GM12878 (cell line): ENCODE measurements around the gene ARHGAP9. TPM values are rescaled to one million over a fixed set of nuclear protein-coding genes. Genes with fewer than 3 reads are reported as not detected.
"Not testable (repeated sequence)": the region's sequence is repeated elsewhere in the genome, so short reads cannot be mapped to it uniquely, and the experiment has no call there.

Source experiments
- ATAC-seq: fragments of 200-7000 bp; cut with Tn5 transposase; 3 replicates; pipeline ENCODE4 v1.9.1; 2020; ENCODE audit warnings: mild to moderate bottlenecking, moderate library complexity
- BruUV-seq: library from RNA; stranded (reverse); fragments of 400-500 nt; replicated peaks from 2 replicates; lab custom pipeline; 2021; lab: Mats Ljungman, UMichigan
- CTCF ChIA-PET: fragments of 300-600 bp; sonication (Branson Sonifier 250); formaldehyde crosslinking; extraction: SDS; loops from one replicate; lab custom pipeline; 2021; ENCODE audit warnings: inconsistent platforms; lab: Yijun Ruan, JAX
- POLR2A ChIA-PET: fragments of 350-600 bp; formaldehyde crosslinking; extraction: SDS; loops from one replicate; lab custom pipeline; 2021; ENCODE audit warnings: inconsistent platforms; lab: Charles Lee
- RAD21 ChIA-PET: fragments of 300-600 bp; sonication (Branson Sonifier 250); formaldehyde crosslinking; loops from one replicate; lab custom pipeline; 2023; ENCODE audit warnings: antibody characterized with exemption; ENCODE audit not compliant: unreplicated experiment; lab: Charles Lee
- SMC1A ChIA-PET: fragments of 300-600 bp; sonication (Branson Sonifier 250); formaldehyde crosslinking; loops from one replicate; lab custom pipeline; 2023; ENCODE audit not compliant: unreplicated experiment, uncharacterized antibody; lab: Charles Lee
- DNase-seq: peaks from one replicate; pipeline ENCODE4 v3.0.0-alpha.2; 2011; ENCODE audit warnings: low read depth, low spot score
- FAIRE-seq: peaks from 3 replicates; lab custom pipeline; 2011; peaks lifted over from hg19 to GRCh38; lab: Jason Lieb, UNC
- H2AFZ ChIP-seq: 2 replicates; pipeline ENCODE4 v1.6.0; 2011; ENCODE audit warnings: low read depth, low read length, control low read depth; ENCODE audit not compliant: control insufficient read depth
- H3K27ac ChIP-seq: 2 replicates; pipeline ENCODE4 v1.5.1; 2011; ENCODE audit warnings: control low read depth; ENCODE audit not compliant: control insufficient read depth, insufficient read depth
- H3K27me3 ChIP-seq, 2 experiments: replicated peaks in 1 of 2; 2 replicates each; pipeline versions ENCODE4 v1.6.0 to v1.6.1; 2011; ENCODE audit warnings: low read length in 1 of 2; ENCODE audit not compliant: control insufficient read depth in 2 of 2, insufficient read depth in 2 of 2
- H3K36me3 ChIP-seq, 2 experiments: 2 replicates each; pipeline ENCODE4 v1.5.1; 2011; ENCODE audit warnings: low read length in 1 of 2; ENCODE audit not compliant: control insufficient read depth in 2 of 2, insufficient read depth in 2 of 2
- H3K4me1 ChIP-seq: 2 replicates; pipeline ENCODE4 v1.6.1; 2011; ENCODE audit warnings: mild to moderate bottlenecking, low read length, moderate library complexity, mixed read lengths; ENCODE audit not compliant: control insufficient read depth, insufficient read depth
- H3K4me2 ChIP-seq: 2 replicates; pipeline ENCODE4 v1.6.0; 2011; ENCODE audit warnings: control low read depth; ENCODE audit not compliant: control insufficient read depth, insufficient read depth
- H3K4me3 ChIP-seq: fragments of 200-600 bp; sonication (generic); 2 replicates; pipeline ENCODE4 v1.5.1; 2016
- H3K79me2 ChIP-seq: 2 replicates; pipeline ENCODE4 v1.6.0; 2011; ENCODE audit warnings: low read length; ENCODE audit not compliant: control insufficient read depth, insufficient read depth
- H3K9ac ChIP-seq: 2 replicates; pipeline ENCODE4 v1.8.0; 2011; ENCODE audit warnings: low read length, control low read depth, mixed read lengths; ENCODE audit not compliant: control insufficient read depth, insufficient read depth
- H3K9me3 ChIP-seq: replicated peaks from 3 replicates; pipeline ENCODE4 v1.5.1; 2011; ENCODE audit warnings: mild to moderate bottlenecking, low read length; ENCODE audit not compliant: control insufficient read depth, insufficient read depth
- H4K20me1 ChIP-seq: 2 replicates; pipeline ENCODE4 v1.6.0; 2011; ENCODE audit not compliant: control insufficient read depth, insufficient read depth
- WGBS: methylation state at CpG from one replicate; pipeline ENCODE4 v1.1.6; 2016; ENCODE audit warnings: low lambda C conversion rate; ENCODE audit not compliant: insufficient replicate concordance, insufficient coverage; ENCODE audit errors: missing lambda C conversion rate; 5-methylcytosine and 5-hydroxymethylcytosine counted together
- in situ Hi-C: fragments of 300-500 bp; cut with MboI; formaldehyde crosslinking; loops from 9 replicates; pipeline ENCODE4 v1.14.3; 2018; ENCODE audit warnings: mixed read lengths
- intact Hi-C: fragments of 100-400 bp; cut with micrococcal nuclease; formaldehyde crosslinking; loops from one replicate; pipeline ENCODE4 v1.14.2; 2022; ENCODE audit not compliant: unreplicated experiment
- polyA plus RNA-seq, 11 experiments: library from polyadenylated mRNA; depleted of rRNA in 4 of 11; unstranded in 6 of 11; stranded (reverse) in 5 of 11; fragments of >200 nt; fragmentation: Nextera tagmentation in 4 of 11; fragmentation: Illumina TruSeq in 1 of 11; extraction: Ambion mirVana in 4 of 11; extraction: Trizol in 1 of 11; gene quantifications; 1 replicate in 1 of 11; 2 replicates in 10 of 11; pipeline versions ENCODE4 v1.2.1 to v1.2.3, GENCODE V29; 2011 to 2016; ENCODE audit warnings: inconsistent platforms in 2 of 11, missing spikeins in 2 of 11, low read depth in 1 of 11
- total RNA-seq, 4 experiments: library from RNA; depleted of rRNA in 3 of 4; stranded (reverse); fragments of >200 nt in 3 of 4; fragmentation: Illumina TruSeq in 1 of 4; extraction: Trizol in 1 of 4; gene quantifications; 2 replicates each; pipeline versions ENCODE4 v1.2.1 to v1.2.3, GENCODE V29; 2013 to 2021

The ARHGAP9 gene
- total and polyA plus RNA-seq, 10 of the 15 experiments (the other 5 are each of a cell fraction or from before 2014, with no cell fraction given), result 19.5 to 102 (median 76.8) TPM

GRCh38 chr12:57507796-57508195, 28.1 kb upstream of the ARHGAP9 start:
- H2AFZ ChIP-seq, ATAC-seq, DNase-seq, H3K4me2 ChIP-seq, FAIRE-seq, CTCF ChIA-PET, H3K9me3 ChIP-seq, H3K27ac ChIP-seq, H3K9ac ChIP-seq, in situ Hi-C loops, RAD21 ChIA-PET, BruUV-seq, intact Hi-C loops, H3K4me1 ChIP-seq, H3K27me3 ChIP-seq, H3K4me3 ChIP-seq, SMC1A ChIA-PET, H4K20me1 ChIP-seq, POLR2A ChIA-PET, H3K79me2 ChIP-seq: not testable (repeated sequence)
- 97% methylated on average over 14 of the region's 28 CpGs for WGBS
- H3K36me3 ChIP-seq, result peaks cover 18 to 36% of the 10 kb centered on the region in 2 experiments

- H4K20me1 ChIP-seq, FAIRE-seq, ATAC-seq, H3K4me1 ChIP-seq, H3K4me3 ChIP-seq, intact Hi-C loops, H3K9me3 ChIP-seq, H3K9ac ChIP-seq, DNase-seq, H3K79me2 ChIP-seq, BruUV-seq, H3K27me3 ChIP-seq, CTCF ChIA-PET, H3K4me2 ChIP-seq, H2AFZ ChIP-seq, in situ Hi-C loops, H3K27ac ChIP-seq, RAD21 ChIA-PET, SMC1A ChIA-PET: not testable (repeated sequence)
- POLR2A ChIA-PET, result interaction anchor here (1.0 kb wide), 1 partner anchor 9 kb away, joined by 3 read pairs; no protein-coding TSS in a partner anchor
- peaks cover 9 to 26% of the 10 kb centered on the region in 2 experiments for H3K36me3 ChIP-seq
- 98% methylated on average over 3 of the region's 4 CpGs for WGBS
Measured at GRCh38 chr12:57506541-57506940, 26.9 kb upstream of the ARHGAP9 start.

- H3K27ac ChIP-seq, H3K79me2 ChIP-seq, CTCF ChIA-PET, DNase-seq, in situ Hi-C loops, intact Hi-C loops, H3K4me3 ChIP-seq, ATAC-seq, H2AFZ ChIP-seq, RAD21 ChIA-PET, H3K9me3 ChIP-seq, FAIRE-seq, H4K20me1 ChIP-seq, H3K4me1 ChIP-seq, H3K4me2 ChIP-seq, H3K27me3 ChIP-seq, H3K9ac ChIP-seq, BruUV-seq: not testable (repeated sequence)
- ChIA-PET POLR2A (interaction anchor here (0.7 to 0.9 kb wide), 2 partner anchors 26 to 38 kb away, joined by 3 to 5 read pairs; no protein-coding TSS in a partner anchor), SMC1A (interaction anchor here (0.8 kb wide), 1 partner anchor 11 kb away, joined by 3 read pairs; no protein-coding TSS in a partner anchor)
- peaks cover 16 to 38% of the 10 kb centered on the region in 2 experiments for H3K36me3 ChIP-seq
- 98% methylated on average over 17 of the region's 22 CpGs for WGBS
Measured at GRCh38 chr12:57502311-57502969, 22.8 kb upstream of the ARHGAP9 start.
